ENCODE measurements around the gene CEP295NL.

DNA sequence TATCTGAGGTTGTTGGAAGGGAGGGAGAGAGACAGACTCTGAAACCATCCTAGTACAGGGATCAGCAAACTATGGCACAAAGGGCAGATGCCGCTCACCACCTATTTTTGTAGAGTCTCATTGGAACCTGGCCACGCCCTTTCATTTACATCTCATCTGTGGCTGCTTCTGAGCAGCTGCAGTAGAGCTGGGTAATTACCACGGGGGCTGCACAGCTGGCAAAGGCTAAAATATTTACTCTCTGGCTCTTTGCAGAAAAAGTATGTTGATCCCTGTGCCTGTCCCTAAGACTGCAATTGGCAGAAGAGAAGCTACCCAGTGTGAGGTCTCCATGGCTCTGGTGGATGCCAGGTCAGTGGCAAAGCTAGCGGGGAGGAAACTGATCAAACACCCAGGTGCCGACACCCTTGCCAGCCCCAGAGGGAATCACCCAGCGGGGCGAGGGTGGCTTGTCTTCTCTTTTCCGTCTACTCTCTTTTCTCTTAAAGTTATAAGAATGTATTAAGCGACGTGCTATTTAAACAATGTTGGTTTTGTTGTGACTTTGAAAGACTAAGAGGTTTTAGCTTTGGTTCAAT lies 14.0 kb downstream of the CEP295NL start:
- TF ChIP-seq, protein P1, sequence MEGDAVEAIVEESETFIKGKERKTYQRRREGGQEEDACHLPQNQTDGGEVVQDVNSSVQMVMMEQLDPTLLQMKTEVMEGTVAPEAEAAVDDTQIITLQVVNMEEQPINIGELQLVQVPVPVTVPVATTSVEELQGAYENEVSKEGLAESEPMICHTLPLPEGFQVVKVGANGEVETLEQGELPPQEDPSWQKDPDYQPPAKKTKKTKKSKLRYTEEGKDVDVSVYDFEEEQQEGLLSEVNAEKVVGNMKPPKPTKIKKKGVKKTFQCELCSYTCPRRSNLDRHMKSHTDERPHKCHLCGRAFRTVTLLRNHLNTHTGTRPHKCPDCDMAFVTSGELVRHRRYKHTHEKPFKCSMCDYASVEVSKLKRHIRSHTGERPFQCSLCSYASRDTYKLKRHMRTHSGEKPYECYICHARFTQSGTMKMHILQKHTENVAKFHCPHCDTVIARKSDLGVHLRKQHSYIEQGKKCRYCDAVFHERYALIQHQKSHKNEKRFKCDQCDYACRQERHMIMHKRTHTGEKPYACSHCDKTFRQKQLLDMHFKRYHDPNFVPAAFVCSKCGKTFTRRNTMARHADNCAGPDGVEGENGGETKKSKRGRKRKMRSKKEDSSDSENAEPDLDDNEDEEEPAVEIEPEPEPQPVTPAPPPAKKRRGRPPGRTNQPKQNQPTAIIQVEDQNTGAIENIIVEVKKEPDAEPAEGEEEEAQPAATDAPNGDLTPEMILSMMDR (IDR thresholded peaks at IDR 0.05; ENCODE audit: insufficient read depth, low read depth, low read length) = no peak
- no peak for TF ChIP-seq EZH2 (IDR thresholded peaks at IDR 0.05; ENCODE audit: insufficient read depth, low read length)
